ENCODE results near the gene SLF1.

GRCh38 chr5:94658272-94658671 lies 39.8 kb downstream of the SLF1 start:
- TF ChIP-seq CTCF (IDR thresholded peaks at IDR 0.05) = no peak
- no peak for TF ChIP-seq POLR2A (IDR thresholded peaks at IDR 0.05)

All from right lobe of liver (tissue), 4 donors.